Caco-2 (cell line): ENCODE results near the gene CPM. TPM values are rescaled to one million over a fixed set of nuclear protein-coding genes. Genes with fewer than 3 reads are reported as not detected.

ENCODE experiments used
- BruUV-seq: library from RNA; stranded (reverse); fragments of 400-500 nt; replicated peaks from 2 replicates; lab custom pipeline; 2021; lab: Mats Ljungman, UMichigan
- CTCF ChIA-PET: fragments of 300-600 bp; sonication (Branson Sonifier 250); formaldehyde crosslinking; loops from one replicate; lab custom pipeline; 2022; ENCODE audit warnings: antibody characterized with exemption; lab: Charles Lee
- POLR2A ChIA-PET: fragments of 300-600 bp; sonication (Branson Sonifier 250); formaldehyde crosslinking; loops from one replicate; lab custom pipeline; 2022; ENCODE audit warnings: antibody characterized with exemption; lab: Charles Lee
- DNase-seq, 2 experiments: peaks; one replicate each; pipeline versions ENCODE4 v3.0.0 to v3.0.0-alpha.2; 2020 to 2022
- H3K27me3 ChIP-seq: replicated peaks from 2 replicates; pipeline ENCODE4 v1.6.0; 2011; ENCODE audit warnings: low read length; ENCODE audit not compliant: control insufficient read depth, insufficient read depth
- H3K36me3 ChIP-seq: 2 replicates; pipeline ENCODE4 v1.5.1; 2011; ENCODE audit warnings: low read length; ENCODE audit not compliant: control insufficient read depth, insufficient read depth
- H3K4me1 ChIP-seq: fragments of 250-450 bp; sonication (Bioruptor Pico); 2 replicates; pipeline ENCODE4 v1.5.1; 2020; ENCODE audit warnings: mild to moderate bottlenecking
- H3K4me3 ChIP-seq: 2 replicates; pipeline ENCODE4 v1.5.1; 2011; ENCODE audit warnings: low read depth, mild to moderate bottlenecking, control low read depth, low read length
- H3K9me3 ChIP-seq: fragments of 250-450 bp; sonication (Bioruptor Pico); 2 replicates; pipeline ENCODE4 v1.5.1; 2020; ENCODE audit warnings: mild to moderate bottlenecking, moderate library complexity
- H3K27ac Mint-ChIP-seq: one replicate; pipeline ENCODE4 v1.8.0; 2022; ENCODE audit warnings: mixed read lengths; ENCODE audit not compliant: unreplicated experiment
- H3K27me3 Mint-ChIP-seq: one replicate; pipeline ENCODE4 v1.8.0; 2022; ENCODE audit warnings: mixed read lengths; ENCODE audit not compliant: insufficient read depth, unreplicated experiment
- H3K36me3 Mint-ChIP-seq: one replicate; pipeline ENCODE4 v1.8.0; 2022; ENCODE audit warnings: mild to moderate bottlenecking, mixed read lengths; ENCODE audit not compliant: insufficient read depth, unreplicated experiment
- H3K4me1 Mint-ChIP-seq: one replicate; pipeline ENCODE4 v1.8.0; 2022; ENCODE audit warnings: low read depth, mixed read lengths; ENCODE audit not compliant: unreplicated experiment
- H3K4me3 Mint-ChIP-seq: one replicate; pipeline ENCODE4 v1.8.0; 2022; ENCODE audit warnings: mild to moderate bottlenecking, moderate library complexity, mixed read lengths; ENCODE audit not compliant: unreplicated experiment
- H3K9me3 Mint-ChIP-seq: one replicate; pipeline ENCODE4 v1.8.0; 2022; ENCODE audit warnings: mixed read lengths; ENCODE audit not compliant: unreplicated experiment
- CTCF ChIP-seq, 2 experiments: fragments of 200-600 bp in 1 of 2; IDR thresholded peaks; 1 replicate in 1 of 2; 2 replicates in 1 of 2; pipeline versions ENCODE4 v1.5.1 to v1.8.0; 2011 to 2022; ENCODE audit warnings: antibody characterized with exemption in 1 of 2, control low read depth in 1 of 2, inconsistent platforms in 1 of 2, low read depth in 1 of 2, low read length in 1 of 2, mild to moderate bottlenecking in 1 of 2, moderate library complexity in 1 of 2; ENCODE audit not compliant: insufficient read depth in 1 of 2, severe bottlenecking in 1 of 2, unreplicated experiment in 1 of 2
- intact Hi-C: fragments of 100-400 bp; cut with micrococcal nuclease; formaldehyde crosslinking; loops from one replicate; pipeline ENCODE4 v1.10.0; 2022; ENCODE audit not compliant: unreplicated experiment
- total RNA-seq: library from RNA; stranded (reverse); gene quantifications from 2 replicates; pipeline ENCODE4 v1.2.3, GENCODE V29; 2022

The CPM gene
- total RNA-seq, 1 experiment from 2014 or later, result 8.2 TPM

GRCh38 chr12:68934392-68934791 lies 1.4 kb upstream of the CPM start:
- TF ChIP-seq CTCF (IDR thresholded peaks at IDR 0.05; ENCODE audit: insufficient read depth in 1 of 2, low read depth in 1 of 2, low read length in 1 of 2, severe bottlenecking in 1 of 2, unreplicated experiment in 1 of 2), result no peak
- ChIA-PET CTCF (no interaction called here), POLR2A (no interaction called here)
- Histone ChIP-seq H3K4me1 (no peaks in the 10 kb centered on the region), H3K27me3 (no peaks in the 10 kb centered on the region), H3K9me3 (no peaks in the 10 kb centered on the region), H3K4me3 (no peak overlapping the region), H3K36me3 (no peaks in the 10 kb centered on the region)
- BruUV-seq, result no TSS peak
- intact Hi-C loops, result no loop called here
- Mint-ChIP-seq H3K4me1 (peaks cover 5% of the 10 kb centered on the region), H3K27ac (no peak overlapping the region), H3K36me3 (no peaks in the 10 kb centered on the region), H3K27me3 (peaks cover 4% of the 10 kb centered on the region), H3K9me3 (no peaks in the 10 kb centered on the region), H3K4me3 (peak overlapping the region; percentile 82)
- DNase-seq, result no peak

GRCh38 chr12:68932128-68932960 lies 627 bp downstream of the CPM start:
- H3K27me3 Mint-ChIP-seq, result peaks cover 4% of the 10 kb centered on the region
- DNase-seq, result no peak
- peak overlapping the region; percentile 82 for H3K4me3 Mint-ChIP-seq
- no peaks in the 10 kb centered on the region for H3K9me3 Mint-ChIP-seq
- TSS peak; percentile 54 for BruUV-seq
- POLR2A ChIA-PET, result interaction anchor here (1.0 kb wide), 1 partner anchor 9 kb away, joined by 3 read pairs; no protein-coding TSS in a partner anchor
- CTCF ChIA-PET, result interaction anchor here (0.9 kb wide), 1 partner anchor 33 kb away, joined by 3 read pairs; no protein-coding TSS in a partner anchor
- intact Hi-C loops, result no loop called here
- H3K27ac Mint-ChIP-seq, result no peak overlapping the region
- Histone ChIP-seq H3K27me3 (no peaks in the 10 kb centered on the region), H3K36me3 (no peaks in the 10 kb centered on the region), H3K4me1 (no peaks in the 10 kb centered on the region), H3K4me3 (peak overlapping the region; percentile 86), H3K9me3 (no peaks in the 10 kb centered on the region)
- TF ChIP-seq CTCF (IDR thresholded peaks at IDR 0.05; ENCODE audit: insufficient read depth in 1 of 2, low read depth in 1 of 2, low read length in 1 of 2, severe bottlenecking in 1 of 2, unreplicated experiment in 1 of 2), result no peak
- peaks cover 5% of the 10 kb centered on the region for H3K4me1 Mint-ChIP-seq
- no peaks in the 10 kb centered on the region for H3K36me3 Mint-ChIP-seq

GRCh38 chr12:68930178-68930577 lies 2.8 kb downstream of the CPM start:
- Mint-ChIP-seq H3K4me3 (no peak overlapping the region), H3K27ac (no peak overlapping the region), H3K9me3 (no peaks in the 10 kb centered on the region), H3K27me3 (peaks cover 4% of the 10 kb centered on the region), H3K4me1 (peaks cover 5% of the 10 kb centered on the region), H3K36me3 (no peaks in the 10 kb centered on the region)
- BruUV-seq, result no TSS peak
- no peak for TF ChIP-seq CTCF (IDR thresholded peaks at IDR 0.05; ENCODE audit: insufficient read depth in 1 of 2, low read depth in 1 of 2, low read length in 1 of 2, severe bottlenecking in 1 of 2, unreplicated experiment in 1 of 2)
- Histone ChIP-seq H3K36me3 (no peaks in the 10 kb centered on the region), H3K27me3 (no peaks in the 10 kb centered on the region), H3K4me1 (no peaks in the 10 kb centered on the region), H3K9me3 (no peaks in the 10 kb centered on the region), H3K4me3 (no peak overlapping the region)
- ChIA-PET CTCF (no interaction called here), POLR2A (no interaction called here)
- no peak for DNase-seq
- intact Hi-C loops, result no loop called here
